NCI-H146 treated with DMSO at 0.1 percent for 48 hours (cell line): ENCODE results near the gene LHX8.

Source experiments
- DNase-seq: peaks from one replicate; lab custom pipeline; 2025; ENCODE audit not compliant: unreplicated experiment; lab: John Stamatoyannopoulos, UW

Gene LHX8

GRCh38 chr1:75203415-75204277 lies 69.5 kb downstream of the LHX8 start:
- DNase-seq: peak; percentile 8

- no peak for DNase-seq
These were observed 74.7 kb downstream of the LHX8 start for GRCh38 chr1:75208862-75209261.
